ENCODE results near the gene SAT2. TPM values are rescaled to one million over a fixed set of nuclear protein-coding genes. Genes with fewer than 3 reads are reported as not detected.

SAT2 gene
- total RNA-seq, 1 experiment from 2014 or later = 33.0 TPM

GRCh38 chr17:7583253-7584109 lies 44.1 kb downstream of the SAT2 start, which contains the start of gene MPDU1:
Gene MPDU1 (plus strand): TSS chr17:7583852. CDS start chr17:7583863, 11 bp downstream.
- Mint-ChIP-seq H3K36me3 (ENCODE audit: insufficient read depth, unreplicated experiment) (peaks cover 65% of the 10 kb centered on the region), H3K27me3 (ENCODE audit: insufficient read depth, unreplicated experiment) (no peaks in the 10 kb centered on the region), H3K4me1 (ENCODE audit: low read depth, unreplicated experiment) (peaks cover 25% of the 10 kb centered on the region), H3K27ac (ENCODE audit: unreplicated experiment) (peak within 1 kb of the TSS; percentile 100), H3K4me3 (ENCODE audit: unreplicated experiment) (peak within 1 kb of the TSS; percentile 96), H3K9me3 (ENCODE audit: unreplicated experiment) (no peaks in the 10 kb centered on the region)
- ChIA-PET POLR2A (interaction anchor here (0.6 to 1.8 kb wide), 9 partner anchors 10 to 548 kb away, joined by 3 to 17 read pairs (median 3); partner anchors contain the start of genes ATP1B2, FXR2, TMEM256 and TP53), CTCF (interaction anchor here (1.2 to 1.7 kb wide), 3 partner anchors 32 to 104 kb away, joined by 3 to 7 read pairs (median 6); partner anchors contain the start of genes FXR2, TP53 and WRAP53)
- peaks cover 10% of the 10 kb centered on the region for H3K4me1 ChIP-seq
- H3K36me3 ChIP-seq (ENCODE audit: control insufficient read depth, insufficient read depth, low read length) = no peaks in the 10 kb centered on the region; the same call in 1 of the 2 replicates
- TSS peak; percentile 84 for BruUV-seq (replicated peaks)
- H3K27me3 ChIP-seq (replicated peaks; ENCODE audit: control insufficient read depth, insufficient read depth, low read length) = no peaks in the 10 kb centered on the region
- TF ChIP-seq CTCF (IDR thresholded peaks at IDR 0.05; ENCODE audit: insufficient read depth in 1 of 2, low read depth in 1 of 2, low read length in 1 of 2, severe bottlenecking in 1 of 2, unreplicated experiment in 1 of 2) = no peak
- H3K4me3 ChIP-seq (ENCODE audit: low read depth, low read length) = peak within 1 kb of the TSS; percentile 59
- intact Hi-C loops (cut with micrococcal nuclease; ENCODE audit: unreplicated experiment) = loop anchor here (2.0 kb wide), 1 partner anchor 105 kb away; the partner anchor contains the start of gene WRAP53
- peak; percentile 92 to 93 for DNase-seq
- no peaks in the 10 kb centered on the region for H3K9me3 ChIP-seq

GRCh38 chr17:7582396-7583252 lies 45.0 kb downstream of the SAT2 start:
- H3K27me3 Mint-ChIP-seq (ENCODE audit: insufficient read depth, unreplicated experiment) = no peaks in the 10 kb centered on the region
- POLR2A ChIA-PET = interaction anchor here (0.7 to 1.4 kb wide), 2 partner anchors 21 to 105 kb away, joined by 3 to 16 read pairs; partner anchors contain the start of genes TP53 and WRAP53
- peak overlapping the region; percentile 59 for H3K4me3 ChIP-seq (ENCODE audit: low read depth, low read length)
- H3K27me3 ChIP-seq (replicated peaks; ENCODE audit: control insufficient read depth, insufficient read depth, low read length) = no peaks in the 10 kb centered on the region
- H3K4me1 Mint-ChIP-seq (ENCODE audit: low read depth, unreplicated experiment) = peaks cover 25% of the 10 kb centered on the region
- no TSS peak for BruUV-seq (replicated peaks)
- H3K4me1 ChIP-seq = peaks cover 10% of the 10 kb centered on the region
- no peaks in the 10 kb centered on the region; the same call in 1 of the 2 replicates for H3K36me3 ChIP-seq (ENCODE audit: control insufficient read depth, insufficient read depth, low read length)
- H3K9me3 ChIP-seq = no peaks in the 10 kb centered on the region
- CTCF ChIA-PET = interaction anchor here (1.3 kb wide), 1 partner anchor 44 kb away, joined by 3 read pairs; no protein-coding TSS in a partner anchor
- peak overlapping the region; percentile 96 for H3K4me3 Mint-ChIP-seq (ENCODE audit: unreplicated experiment)
- H3K9me3 Mint-ChIP-seq (ENCODE audit: unreplicated experiment) = no peaks in the 10 kb centered on the region
- peak overlapping the region; percentile 100 for H3K27ac Mint-ChIP-seq (ENCODE audit: unreplicated experiment)
- no peak for TF ChIP-seq CTCF (IDR thresholded peaks at IDR 0.05; ENCODE audit: insufficient read depth in 1 of 2, low read depth in 1 of 2, low read length in 1 of 2, severe bottlenecking in 1 of 2, unreplicated experiment in 1 of 2)
- intact Hi-C loops (cut with micrococcal nuclease; ENCODE audit: unreplicated experiment) = loop anchor here (2.0 kb wide), 1 partner anchor 106 kb away; the partner anchor contains the start of gene WRAP53
- peaks cover 65% of the 10 kb centered on the region for H3K36me3 Mint-ChIP-seq (ENCODE audit: insufficient read depth, unreplicated experiment)
- peak; percentile 38 to 40 for DNase-seq

All from Caco-2 (cell line).